Kidney capillary endothelial cell (primary cell): ENCODE measurements around the gene HOXA1.

ENCODE experiments used
- DNase-seq: peaks from one replicate; pipeline ENCODE4 v3.0.0-alpha.2; 2018; ENCODE audit warnings: low spot score

The HOXA1 gene

DNA sequence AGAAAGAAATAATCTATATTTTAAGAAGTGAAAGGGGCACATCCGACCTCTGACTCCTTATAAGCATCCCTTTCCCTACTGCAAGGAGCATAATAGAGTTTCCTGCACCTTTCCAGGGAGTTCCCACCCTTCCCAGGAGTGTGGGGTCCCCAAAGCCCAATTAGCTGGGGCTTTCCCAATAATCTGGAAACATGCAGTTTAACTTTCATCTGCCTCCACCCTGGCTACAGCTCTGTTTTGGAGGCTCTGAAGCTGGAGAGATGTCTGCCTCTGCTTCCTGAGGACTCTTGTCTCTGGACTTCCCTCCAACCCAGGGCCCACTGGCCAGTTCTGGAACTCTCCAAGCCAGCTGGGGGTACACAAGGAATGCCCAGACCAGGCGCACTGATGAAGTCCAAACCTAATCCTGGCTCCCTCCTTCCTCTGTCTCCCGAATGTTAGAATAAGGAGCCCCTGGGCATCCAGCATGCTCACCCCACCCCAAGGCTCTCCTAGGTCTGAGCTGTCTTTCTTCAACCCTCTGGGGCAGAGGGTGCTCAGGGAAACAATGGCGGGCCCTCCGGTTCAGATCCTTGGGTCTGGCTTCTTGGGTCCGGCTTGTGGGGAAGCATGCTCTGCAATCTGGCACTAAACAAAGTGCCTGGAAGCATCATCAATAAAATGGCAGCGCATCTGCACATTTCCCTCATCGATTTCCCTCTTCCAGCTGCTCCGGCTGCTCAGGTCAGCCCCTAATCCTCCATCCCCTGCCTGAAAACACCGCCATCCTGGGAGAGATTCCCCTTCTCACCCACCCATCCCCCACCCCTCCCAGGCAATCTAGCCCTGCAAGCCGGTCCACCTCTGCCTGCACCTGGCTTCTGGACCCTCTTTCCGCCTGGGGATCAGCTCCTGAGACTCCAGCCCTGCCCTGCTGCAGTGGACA is 21.4 kb upstream of the HOXA1 start:
- DNase-seq = no peak

DNA sequence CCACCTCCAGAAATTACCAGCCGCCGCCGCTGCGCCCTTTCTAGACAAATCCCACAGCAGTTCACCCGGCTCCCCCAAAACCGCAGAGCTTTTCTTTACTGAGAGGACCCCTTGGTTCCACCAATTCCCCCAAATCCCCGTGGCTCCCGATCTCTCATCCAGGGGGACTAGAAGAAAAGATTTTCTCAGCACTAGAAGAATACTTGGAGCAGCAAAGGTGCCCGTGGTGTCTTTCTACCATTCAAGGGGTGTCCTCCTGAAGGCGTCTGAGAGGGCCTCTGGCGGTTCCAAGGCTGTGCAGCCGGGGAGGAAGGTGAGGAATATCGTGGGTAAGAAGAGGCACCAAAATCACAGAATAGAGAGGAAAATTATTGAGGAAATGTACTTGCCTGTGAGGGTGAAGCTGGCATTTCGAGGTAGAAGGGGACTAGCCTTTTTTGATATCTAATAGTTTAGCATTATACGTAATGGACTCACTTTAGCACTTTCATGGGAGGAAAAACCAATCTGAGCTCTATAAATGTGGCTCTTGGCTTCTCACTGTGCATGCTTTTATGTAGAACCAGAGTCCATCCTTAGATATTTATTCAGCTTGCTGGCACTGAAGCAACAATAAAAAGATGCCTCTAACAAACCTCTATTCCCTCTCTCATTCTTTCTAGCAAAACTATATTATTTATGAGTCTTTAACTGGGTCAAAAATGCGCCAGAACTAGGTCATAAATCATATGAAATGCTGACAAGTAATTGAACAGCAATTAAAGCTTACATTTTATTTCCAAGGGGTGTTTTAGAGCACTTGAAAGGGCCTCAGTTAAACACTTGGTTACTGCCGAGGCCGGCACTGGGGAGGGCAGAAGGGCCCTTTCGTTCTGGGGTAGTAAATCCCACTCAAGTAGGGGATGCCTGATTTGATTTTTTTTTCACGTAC is 20.5 kb upstream of the HOXA1 start:
- DNase-seq = no peak

DNA sequence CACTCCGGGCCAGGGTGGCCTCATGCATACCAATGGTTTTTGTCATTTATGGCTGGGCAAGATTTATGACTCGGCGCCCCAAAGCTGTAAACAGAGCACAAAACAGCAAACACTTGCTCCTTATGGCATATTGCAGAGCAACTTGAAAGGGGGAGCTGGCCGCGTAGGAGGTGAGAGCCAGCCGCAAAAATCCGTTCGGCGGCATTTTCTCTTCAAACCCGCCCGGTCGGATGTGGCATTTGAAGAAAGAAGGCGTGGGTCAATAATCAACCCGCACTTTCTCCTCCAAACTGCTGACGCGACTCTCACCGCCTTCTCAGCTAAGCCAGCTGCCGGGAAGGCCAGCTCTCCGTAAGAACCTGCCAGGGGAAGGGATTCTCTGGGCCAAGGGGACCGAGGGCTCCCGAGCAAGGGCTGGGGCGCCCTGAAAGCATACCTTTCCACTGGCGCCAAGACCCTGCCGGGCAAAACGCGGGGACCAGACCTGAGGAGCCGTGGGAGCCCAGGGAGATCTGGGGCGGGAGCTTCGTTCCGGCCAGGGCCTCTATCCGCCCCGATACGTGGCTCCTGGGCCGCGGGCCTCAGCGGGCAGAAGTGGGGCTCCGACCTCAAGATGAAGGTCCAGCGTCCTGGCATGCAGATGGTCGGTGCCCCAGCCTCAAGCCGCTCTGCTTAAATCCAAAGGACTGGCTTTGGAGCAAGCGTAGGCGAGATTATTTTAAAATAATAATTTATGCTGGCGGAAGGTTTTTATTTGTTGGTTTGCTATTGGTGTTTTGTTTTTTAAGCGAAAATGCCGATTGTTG is 19.6 kb upstream of the HOXA1 start:
- DNase-seq = no peak

DNA sequence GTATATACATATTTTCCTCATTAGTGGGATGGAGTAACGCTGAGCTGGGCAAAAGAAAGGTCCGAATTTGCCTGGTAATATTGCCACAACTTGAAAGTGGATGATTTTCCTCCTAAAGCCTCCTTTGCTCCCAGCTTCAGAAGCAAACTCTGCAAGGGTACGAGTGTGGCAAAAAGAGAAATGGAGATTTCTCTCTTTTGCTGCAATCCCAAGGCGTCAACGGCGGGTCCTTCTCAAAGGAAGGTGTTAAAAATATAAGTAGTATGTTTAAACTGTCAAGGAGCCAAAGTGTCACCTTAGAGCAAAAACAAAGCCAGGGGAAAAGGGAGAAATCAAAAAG is 19.1 kb upstream of the HOXA1 start:
- DNase-seq = no peak

DNA sequence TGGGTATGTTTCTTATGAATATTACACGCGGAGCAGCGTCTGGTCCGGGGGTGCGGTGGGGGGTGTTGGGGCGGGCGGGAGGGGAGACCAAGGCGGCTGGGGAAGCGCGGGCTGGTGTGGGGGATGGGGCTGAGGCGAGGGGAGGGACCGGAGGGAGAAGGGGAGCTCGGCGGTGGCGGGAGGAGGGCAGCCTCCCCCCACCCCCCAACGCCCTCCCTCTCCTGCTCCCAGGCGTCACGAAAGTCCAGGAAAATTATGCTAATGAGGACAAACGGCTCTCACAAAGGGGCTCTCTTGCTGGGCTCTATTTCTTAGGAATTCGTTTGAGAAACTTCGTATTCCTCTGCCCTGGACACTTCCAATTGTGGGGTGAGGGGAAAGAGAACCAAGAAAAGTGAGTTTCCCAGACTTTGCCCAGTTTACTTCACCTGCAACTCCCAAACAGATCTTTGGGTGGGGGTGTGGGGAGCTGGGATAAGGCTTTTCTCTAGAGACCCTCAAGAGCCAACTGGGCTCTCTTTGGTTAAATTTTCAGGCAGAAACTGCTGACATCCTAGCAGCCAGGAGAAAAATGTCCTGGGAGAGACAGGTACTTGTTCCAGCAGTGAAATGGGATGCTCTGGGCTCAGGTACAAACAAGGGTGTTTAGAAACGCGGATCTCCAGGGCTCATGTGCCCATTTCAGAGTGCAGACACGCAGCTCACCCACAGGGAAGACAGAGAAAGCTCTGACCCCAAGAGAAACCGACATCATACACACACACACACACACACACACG is 18.4 kb upstream of the HOXA1 start:
- no peak for DNase-seq

DNA sequence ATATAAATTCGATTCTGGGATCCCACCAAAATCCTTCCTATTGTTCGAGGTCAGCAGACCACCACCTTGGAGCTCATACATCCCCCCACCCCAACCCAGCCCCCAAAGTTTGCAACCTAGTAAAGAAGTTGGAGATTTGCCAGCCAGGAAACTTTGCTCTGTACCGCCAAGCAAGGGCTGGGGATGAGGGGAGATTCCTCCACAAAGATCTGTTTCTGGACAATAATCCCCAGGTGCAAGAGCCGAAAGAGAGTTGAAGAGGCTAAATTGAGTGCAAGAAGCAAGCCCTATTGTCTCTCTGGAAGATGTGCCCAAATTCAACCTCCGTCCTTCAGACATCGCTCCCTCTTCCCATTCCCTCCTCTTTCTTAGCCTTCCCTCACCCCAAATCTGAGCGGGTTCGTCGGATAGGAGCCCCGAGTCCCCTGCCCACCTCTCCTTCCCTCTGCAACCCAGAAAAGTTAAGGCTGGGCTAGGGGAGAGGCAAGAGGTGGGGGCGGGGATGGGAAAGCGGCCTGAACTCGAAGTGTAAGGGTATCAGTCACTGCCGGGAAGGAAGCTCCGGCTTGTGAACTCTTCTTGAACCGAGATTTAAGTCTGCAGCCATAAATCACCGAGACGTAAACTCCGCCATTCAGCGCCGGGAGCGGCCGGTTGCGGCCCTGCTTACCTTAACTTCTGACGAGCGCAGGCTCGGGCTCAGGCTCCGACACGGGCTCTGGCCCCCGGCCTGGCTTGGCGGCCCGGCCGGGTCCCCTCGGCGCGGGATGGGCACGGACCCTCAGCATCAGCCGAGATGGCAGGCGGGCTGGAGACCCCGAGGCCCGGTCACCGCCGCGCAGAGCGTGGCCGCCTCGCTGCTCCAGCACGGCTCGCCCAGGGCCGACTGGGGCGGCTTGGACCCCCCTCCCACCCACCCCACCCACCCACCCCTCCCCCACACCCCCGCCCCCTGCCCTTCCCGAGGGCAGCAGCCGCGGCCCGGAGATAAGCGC is 17.5 kb upstream of the HOXA1 start:
- DNase-seq = peak; percentile 84

DNA sequence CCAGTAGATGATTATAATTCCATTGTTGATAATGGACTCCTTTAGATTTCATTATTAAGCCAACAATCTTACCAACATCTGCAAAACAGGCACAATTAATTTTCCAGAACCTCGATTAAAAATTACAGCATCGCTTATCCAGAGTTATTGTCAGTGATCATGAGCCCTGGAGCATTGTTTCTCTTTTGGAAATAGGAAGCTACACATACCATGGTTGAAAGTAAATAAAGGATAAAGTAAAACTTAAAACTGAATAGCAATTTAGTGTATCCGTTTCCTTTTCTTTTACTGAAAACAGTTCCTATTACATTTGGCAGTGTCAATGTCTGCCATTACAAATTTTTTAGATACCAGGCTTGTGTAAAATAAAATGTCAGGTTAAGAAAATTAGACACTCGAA is 16.6 kb upstream of the HOXA1 start:
- DNase-seq = no peak

DNA sequence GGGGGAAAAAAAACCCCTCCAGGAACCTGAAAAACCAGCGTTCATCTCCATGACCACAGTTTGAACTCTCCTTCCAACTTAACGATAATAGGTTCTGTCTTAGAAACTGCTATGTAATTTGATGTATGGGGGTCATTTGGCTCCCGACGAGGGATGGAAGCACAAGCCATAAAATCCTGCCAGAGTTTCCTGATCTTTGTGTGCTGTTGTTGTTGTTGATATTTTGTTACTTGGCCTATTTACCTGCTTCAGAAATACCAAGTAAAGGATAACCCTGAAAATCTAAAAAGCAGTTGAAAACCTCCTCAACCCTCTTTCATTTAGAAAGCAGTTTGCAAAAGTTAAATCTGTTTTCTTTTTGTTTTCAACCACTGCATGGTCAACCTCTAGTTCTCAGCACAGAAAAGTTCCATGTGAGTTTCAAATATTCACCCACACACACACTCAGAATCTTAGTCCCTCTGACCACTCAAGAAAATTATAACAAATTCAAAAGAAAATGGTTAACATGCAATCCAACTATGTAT is 16.0 kb upstream of the HOXA1 start:
- DNase-seq = no peak

DNA sequence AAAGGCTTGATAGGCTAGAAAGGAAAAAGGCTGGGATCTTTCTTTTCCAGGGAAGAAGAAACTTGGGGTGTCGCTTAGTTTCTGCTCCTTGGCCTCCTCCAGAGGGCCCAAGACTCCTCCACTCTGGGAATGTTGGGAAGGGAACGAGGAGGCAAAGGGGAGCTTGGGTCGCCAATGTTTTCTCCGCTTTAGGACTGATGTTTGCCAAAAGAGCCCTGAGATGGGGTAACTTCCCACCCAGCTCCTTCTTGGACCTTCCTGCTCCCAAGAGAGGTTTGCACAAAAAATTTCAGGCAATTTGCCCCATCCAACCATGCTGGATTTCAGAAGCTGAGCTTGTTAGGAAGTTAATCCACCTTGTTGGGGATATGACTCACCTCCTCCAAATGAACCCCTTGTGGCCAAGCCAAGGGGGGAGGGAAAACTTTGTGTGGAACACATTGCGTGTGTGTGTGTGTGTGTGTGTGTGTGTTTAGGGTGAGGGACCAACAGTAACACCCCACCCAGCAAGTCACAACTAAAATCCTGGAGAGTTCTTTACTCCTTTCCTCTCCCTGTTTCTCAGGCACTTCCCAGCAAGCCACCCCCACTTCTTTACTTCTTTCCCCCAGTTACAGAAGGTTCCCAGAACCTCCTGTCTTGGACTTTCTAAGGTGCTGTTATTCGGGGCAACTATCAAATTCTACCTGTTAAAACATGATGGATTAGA is 15.4 kb upstream of the HOXA1 start:
- DNase-seq = no peak

DNA sequence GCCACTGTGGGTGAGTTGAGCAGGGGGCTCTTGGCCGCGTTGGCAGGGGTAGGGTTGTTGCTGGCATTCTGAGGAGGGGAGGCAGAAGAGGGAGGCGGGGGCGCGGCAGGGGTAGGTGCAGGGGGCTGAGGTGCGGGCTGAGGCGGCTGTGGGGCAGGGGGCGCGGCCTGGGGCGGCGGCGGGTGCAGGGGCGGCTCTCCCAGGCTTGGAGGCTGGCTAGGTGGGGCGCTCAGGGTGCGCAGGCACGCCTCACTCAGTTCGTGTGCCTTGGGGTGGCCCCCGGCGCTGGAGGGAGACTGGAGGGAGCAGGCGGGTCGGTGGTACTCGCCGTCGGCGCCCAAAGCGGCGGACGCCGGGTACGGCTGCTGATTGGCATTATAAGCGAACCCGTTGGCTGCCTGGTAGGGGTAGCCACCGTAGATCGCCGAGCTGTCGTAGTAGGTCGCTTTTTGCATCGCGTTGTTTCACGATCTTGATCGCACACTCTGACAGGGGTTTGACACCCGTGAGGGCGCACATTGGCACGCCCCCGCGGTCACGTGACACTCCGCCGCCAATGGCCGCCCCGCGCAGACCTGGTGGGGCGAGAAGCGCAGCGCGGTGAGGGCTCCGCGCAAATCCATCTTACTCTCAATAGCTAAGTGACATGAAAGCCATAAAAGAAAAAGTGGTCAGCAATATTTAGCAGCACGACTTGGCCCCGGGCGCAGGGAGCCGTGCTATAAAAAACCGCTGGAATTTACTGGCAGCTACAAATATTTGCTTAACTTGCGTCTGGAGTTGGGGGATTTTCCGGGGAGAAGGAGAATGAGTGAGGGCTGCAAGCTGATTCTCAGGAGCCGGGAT is 14.6 kb upstream of the HOXA1 start:
- DNase-seq = no peak

DNA sequence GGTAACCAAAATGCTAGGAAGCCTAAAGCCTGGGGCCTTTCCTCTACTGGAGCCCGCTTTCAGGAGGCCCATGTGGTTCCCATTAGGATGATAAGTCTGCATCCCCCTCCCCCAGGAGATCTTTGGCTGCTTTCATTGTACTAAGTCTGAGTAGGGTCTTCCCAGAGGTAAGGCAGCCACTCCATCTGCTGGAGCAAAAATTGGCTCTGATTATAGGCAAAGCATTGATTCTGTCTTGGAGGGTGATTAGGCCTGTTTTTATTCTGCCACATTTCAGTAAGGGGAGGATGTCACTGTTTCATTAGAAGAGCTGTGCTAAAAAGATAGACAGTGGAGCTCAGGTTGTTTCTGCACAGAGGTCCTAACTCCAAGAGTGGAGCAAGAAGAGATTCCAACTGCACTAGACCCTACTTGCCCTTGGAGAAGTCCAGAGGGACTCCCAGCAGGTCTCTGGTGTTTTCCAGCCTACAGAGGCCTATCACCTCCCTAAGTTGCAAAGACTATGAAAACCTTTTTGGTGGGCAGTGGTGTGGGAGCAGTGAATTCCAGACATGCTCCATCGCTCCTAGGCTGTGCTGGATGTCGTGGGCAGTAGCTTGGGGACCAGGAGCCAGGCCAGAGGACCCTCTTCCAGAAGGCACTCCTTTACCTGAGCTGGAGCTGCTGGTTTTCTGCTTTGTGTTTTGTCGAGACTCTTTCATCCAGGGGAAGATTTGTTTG is 13.8 kb upstream of the HOXA1 start:
- DNase-seq = no peak

DNA sequence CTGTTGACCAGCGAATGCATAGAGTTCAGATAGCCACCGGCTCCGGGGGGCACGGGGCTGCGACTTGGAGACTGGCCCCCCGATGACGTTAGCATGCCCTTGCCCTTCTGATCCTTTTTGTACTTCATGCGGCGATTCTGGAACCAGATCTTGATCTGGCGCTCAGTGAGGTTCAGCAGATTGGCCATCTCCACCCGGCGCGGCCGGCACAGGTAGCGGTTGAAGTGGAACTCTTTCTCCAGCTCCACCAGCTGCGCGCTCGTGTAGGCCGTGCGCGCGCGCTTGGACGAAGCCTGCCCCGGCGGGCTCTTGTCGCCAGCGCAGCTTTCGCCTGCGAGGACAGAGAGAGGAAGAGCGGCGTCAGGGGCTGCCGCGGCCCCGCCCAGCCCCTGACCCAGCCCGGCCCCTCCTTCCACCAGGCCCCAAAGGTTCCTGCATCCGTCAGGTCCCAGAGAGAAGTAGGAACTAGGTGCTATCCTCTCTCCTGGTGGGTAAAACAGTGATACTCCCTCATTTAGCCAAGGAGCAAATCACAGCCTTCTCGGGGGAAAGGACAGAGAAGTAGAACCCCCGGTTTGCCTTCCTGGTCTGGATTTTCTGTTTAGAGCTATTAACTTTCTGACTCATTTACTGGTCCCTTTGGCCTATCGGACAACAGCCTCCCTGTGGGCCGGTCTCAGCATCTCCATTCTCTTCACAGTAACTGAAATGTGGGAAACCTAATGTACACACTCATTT is 12.8 kb upstream of the HOXA1 start:
- no peak for DNase-seq

DNA sequence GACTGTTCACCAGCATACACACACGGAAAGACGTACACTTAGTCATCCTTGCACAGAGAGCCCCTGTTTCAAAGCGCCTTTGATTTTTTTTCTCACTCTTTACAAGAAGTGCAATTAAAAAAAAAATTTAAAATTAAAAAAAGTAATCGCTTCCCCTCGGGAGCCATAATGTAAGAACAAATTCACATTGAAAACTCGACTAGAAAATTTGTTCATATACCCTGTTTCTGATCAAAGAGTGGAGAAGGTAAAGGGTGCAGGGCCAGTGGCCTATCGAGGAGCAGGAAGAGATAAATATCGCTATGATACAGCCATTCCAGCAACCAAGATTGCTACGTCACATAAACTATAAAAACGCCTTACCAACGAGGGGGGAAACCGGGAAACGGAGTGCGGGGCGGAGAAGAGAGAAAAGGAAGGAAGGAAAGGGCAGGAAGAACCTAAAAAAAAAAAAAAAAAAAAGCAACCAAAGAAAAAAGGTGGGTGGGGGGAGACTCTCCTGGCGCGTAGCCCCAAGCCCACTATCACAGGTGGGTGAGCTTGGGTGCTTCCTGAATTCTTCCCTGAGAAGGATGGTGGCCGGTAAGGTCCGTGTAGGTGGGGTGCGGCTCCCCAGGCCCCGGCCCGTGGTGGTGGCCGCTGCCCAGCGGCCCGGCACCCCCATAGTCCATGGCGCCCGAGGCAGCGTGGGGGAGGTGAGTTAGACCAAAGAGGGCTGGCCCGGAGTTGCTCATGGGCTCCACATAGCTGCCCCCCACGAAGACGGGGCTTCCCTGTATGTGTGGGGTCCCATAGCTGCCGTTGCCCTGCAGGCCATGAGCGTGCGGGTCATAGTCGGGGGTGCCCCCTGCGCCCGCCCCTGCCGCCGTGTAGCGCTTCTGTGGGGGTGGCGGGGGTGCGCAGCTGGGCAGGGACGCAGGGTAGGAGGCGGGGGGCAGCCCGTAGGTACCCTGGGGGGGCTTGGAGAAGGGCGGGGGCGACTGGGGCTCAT is 11.9 kb upstream of the HOXA1 start:
- no peak for DNase-seq

DNA sequence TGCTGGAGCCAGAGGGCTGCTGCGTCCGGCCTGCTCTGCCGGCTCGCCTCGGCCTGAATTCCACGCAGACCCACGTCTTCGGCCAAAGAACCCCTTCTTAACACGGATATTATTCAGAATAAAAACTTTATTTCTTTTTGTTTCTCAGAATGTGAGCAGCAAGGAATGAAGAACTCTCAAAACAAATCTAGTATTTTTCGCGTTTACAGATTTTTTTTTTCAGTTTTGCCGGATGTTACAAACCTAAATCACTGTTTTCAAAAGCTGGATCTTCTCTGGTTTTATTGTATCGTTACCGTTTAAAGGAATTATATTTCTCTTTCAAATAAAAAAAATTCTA is 11.1 kb upstream of the HOXA1 start:
- DNase-seq = no peak

DNA sequence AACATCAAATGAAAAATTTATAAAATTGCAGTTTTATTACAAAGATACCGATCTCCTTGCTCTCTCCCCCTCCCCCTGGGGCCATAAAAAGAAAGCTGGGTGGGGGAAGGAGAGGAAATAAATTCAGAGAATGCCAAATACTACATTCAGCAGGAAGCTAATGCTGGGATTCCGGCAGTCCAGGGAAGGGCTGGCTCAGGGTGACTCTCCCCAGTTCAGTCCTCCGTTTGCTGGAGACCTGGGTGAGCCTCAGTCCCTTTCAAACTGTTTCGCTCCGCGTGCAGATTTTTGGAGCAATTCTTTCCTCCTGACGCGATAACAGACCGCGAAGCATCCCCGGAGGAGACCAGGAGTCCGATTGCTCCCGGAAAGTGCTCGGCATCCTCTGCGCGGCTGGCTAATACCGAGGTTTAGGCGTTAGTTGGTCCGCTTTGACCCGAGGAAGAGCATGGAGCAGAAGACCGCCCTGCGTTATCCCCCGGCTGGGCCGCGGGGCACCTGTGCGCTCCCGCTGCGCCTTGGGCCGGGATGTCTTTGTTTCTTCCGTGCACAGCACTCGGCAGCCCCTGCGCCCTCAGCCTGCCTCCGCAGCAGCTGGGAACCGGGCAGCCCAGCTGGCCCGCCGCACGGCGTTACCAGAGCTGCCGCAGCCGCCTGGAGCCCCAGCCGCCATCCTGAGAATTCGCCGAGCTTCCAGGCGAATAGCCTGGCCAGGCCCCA is 10.5 kb upstream of the HOXA1 start:
- no peak for DNase-seq
